ENCODE results near the gene FOXC2.

FOXC2 gene

DNA sequence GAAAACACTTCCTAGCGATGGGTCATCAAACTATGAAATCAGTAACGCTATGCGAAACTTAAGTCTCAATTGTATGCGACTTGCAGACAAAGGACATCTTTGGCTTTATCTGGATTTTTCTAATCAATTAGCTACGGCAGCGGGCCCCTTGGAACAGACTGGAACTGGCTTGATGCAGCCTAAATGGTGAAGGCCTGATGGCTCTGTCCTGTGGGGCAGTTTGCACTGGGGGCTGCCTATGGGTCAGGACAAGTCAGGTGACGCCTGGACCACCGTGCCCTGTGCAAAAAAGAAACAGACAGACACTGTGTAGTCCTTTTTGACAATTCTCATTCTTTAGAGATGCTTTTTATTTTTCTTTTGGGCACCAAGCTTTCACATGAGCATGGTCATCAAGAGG lies 33.6 kb upstream of the FOXC2 start:
- no peak for DNase-seq (ENCODE audit: low spot score)

DNA sequence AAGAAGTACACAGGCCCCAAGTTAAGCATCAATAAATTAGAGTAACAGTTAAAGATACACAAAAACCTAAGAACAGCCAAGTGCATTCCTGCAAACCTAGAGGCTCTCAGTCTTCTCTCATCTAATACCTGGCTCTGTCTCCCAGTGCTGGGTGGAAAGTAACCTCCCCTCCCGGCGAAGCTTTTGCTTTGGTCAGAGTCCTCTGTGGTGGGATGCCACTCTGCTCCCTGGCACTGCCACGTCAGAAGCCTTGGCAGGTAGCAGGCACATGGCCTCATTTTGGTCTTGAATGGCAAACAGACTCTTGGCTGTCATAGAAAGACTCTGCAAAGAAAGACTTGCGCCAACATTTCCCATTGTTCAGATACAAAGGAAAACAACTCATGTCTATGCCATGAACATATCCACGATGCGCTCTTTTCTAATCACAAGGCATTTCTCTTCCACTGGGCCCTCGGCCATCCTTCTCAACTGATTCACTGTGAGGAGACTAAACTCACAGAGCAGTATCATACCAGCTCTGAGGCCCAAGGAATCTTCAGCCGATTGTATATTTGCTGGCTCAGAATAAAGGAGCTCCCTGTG lies 32.8 kb upstream of the FOXC2 start:
- DNase-seq (ENCODE audit: low spot score): no peak

DNA sequence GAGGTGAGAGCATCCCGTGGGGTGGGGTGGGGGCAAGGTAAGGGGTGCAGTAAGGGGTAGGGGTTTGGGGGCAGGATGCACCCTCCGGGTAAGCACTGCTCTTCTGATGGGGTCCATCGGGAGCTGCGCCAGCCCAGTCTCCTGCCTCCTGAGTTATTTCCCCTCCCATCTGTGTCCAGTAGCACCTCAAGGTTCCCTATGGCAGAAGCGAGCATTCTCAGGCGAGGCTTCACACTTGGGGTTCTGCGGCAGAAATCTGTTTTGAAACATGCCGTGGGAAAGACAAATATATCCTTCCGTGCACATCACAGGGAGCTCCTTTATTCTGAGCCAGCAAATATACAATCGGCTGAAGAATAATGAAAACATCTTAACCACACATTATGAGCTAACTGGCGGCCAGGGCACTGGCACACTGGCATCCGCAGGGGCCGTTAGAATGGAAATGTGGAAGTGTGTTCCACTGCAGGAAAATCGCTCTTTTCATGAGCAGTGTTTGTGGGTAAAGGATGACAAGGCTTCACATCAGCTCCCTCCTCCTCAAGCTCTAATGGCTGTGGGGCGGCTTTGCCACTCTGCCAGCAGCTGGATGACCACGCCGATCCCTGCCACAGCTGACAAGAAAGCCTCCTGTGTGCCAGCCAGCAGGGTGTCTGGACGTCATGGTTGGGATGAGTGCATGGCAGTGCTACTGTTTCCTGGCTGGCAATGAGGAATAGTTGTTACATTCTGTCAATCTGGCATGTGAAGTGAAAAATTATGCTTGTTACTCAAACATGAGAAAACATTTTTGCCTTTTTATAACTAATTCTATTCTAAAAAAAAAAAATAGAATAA lies 31.6 kb upstream of the FOXC2 start:
- no peak for DNase-seq (ENCODE audit: low spot score)

DNA sequence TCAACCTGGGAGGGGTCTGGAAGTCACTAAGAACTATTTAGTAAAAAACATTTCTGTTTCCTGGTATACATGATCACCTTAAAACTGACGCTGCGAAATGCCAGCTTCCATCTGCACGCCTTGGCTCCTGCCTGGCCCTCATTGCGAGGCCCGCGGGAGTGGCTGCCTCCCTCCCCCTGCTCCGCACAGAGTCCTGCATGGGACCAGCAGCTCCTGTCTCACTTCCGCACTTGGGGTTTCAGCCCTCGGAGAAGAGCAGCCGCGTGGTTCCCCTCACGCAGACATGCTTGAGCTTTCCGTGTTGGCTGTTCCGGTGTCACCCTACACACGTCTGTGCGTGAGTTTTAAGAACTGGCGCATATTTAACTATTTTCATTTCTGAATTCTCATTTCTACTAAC lies 30.0 kb upstream of the FOXC2 start:
- no peak for DNase-seq (ENCODE audit: low spot score)

DNA sequence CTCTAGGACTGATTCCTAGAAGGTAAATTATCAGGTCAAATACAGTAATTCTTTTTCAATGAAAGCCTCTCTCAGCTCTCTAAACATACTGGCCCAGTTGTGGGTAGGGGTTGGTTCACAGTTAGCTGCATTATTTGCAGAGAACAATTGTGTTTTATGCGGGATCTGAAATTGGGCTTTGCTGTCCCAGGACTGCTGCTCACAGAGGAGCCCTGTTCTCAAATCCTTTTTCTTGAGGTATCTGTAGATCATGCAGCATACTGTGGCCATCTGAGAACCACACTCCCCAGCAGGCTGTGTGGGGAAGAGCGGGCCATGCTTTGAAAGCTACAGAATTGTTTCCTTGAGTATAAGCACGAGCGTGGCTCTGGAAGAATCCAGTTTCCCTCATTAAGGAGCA lies 29.1 kb upstream of the FOXC2 start:
- DNase-seq (ENCODE audit: low spot score): no peak

DNA sequence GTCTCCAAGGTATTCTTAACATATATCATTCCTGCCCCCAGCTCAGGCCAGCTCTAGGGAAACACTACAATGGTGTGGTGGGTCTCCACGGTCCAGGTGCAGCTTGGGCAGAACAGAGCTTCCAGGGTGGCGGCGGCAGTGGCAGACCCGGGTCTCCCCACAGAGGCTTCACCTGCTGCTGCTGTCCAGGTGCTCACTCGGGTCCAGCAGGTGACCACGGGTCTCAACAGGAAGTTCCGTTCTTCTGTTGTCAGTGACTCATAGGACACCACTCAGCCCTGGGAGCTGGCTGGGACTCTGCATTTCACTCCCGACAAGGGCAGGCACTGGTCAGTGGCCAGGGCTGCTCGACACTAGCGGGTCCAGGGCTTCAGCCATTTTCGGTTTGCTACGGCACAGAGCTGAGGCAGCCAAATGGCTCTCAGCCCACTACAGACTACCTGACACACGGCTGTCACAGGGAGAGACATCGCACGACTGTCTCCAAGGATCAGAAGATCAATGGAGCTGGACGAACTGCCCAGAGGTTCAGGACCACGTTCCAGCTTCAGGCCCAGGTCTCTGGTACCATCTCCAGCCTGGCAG lies 28.3 kb upstream of the FOXC2 start:
- DNase-seq (ENCODE audit: low spot score): no peak

DNA sequence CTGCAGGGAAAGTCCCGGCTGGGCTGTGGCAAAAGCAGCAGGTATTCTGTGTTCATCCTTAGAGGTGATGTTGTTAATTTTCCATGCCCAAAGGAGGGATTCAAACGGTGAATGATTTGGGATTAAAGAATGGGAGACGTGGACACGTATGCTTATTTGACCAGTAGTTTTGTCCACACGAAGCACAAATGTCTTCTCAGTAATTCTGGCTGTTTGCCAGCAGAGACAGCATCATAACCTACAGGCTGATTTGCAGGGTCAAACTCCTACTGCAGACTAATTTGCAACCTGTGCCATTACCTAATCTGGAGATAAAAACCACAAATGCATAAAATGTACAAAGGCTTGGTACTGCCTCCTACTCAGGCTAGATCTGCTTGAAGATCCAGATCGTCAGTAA lies 25.7 kb upstream of the FOXC2 start:
- no peak for DNase-seq (ENCODE audit: low spot score)

DNA sequence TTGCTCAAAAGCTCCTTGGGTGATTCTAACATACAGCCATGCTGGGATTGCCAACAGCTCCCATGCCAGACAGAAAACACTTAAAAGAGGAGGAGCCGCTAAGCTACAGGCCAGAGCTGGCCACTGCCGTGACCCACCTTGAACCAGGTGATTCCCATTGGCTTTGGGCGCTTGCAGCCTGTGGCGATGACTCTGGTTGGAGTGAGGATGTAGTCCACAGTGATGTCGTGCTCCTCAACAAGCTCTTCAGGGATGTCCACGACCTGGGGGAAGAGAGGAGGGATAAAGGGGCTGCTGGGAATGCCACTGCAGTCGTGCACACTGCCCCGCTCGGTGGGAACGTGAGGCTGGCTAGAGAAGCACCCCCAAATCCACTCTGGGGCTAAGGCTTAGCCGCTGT lies 25.1 kb upstream of the FOXC2 start:
- no peak for DNase-seq (ENCODE audit: low spot score)

DNA sequence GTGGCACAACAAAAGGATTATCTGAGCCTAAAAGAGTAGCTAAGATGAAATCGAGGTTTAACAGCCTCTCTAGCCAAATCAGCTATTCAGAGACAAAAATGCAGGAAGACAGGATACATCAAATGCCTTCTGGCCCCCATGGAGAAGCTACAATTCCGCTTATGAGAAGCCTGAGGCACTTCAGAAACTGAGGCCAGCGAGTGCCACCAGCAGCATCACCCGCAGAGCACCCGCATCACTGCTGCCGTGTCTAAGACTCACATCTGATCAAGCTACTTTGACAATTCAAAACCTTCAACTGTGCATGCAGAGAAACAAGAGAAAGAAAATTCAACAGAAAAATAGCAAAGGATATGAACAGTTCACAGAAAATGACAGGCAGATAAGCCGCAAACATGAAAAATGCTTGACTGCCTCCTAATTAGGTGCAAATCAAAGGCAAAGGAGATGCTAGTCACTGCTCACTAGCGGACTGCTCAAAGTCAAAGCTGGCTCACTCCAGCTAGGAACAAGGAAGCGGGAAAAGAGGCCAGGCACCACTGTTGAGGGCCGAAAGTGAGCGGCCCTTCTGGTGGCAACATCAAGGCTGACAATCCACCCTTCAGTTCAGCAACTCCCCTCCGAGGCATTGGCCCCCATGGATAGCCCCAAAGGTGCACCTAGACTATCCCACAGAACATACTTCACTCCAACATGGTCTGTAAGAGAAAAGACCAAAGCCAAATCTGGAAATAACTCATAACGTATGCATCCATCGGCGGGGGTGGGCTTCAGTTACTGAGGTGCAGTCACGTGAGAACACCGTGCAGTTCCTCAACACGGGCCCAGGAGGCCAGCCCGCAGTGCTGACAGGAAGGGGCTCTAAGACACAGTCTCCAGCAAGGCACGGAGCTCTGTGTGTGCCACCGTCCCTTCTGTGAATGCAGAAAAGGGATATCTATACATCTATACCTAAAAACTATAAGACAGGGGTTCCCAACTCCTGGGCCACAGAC lies 23.6 kb upstream of the FOXC2 start:
- no peak for DNase-seq (ENCODE audit: low spot score)

DNA sequence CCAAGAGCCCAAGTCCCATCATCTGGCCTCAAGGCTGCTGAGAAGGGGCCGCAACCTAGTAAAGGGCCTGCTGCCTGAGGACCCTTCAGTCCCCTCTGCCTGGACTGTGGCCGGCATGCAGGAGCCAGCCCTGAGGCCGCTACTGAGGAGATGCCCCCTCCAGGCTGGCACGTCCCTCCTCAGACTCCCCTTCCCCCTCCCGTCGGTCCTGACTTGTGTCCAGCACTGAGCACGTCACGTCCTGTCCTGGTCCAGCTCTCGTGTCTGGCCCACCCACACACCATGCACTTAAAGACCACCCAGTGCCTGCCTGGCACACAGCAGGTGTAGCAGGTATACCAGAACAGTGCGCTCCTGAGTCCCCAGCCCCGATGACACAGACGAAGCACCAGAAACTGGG lies 21.1 kb upstream of the FOXC2 start:
- no peak for DNase-seq (ENCODE audit: low spot score)

DNA sequence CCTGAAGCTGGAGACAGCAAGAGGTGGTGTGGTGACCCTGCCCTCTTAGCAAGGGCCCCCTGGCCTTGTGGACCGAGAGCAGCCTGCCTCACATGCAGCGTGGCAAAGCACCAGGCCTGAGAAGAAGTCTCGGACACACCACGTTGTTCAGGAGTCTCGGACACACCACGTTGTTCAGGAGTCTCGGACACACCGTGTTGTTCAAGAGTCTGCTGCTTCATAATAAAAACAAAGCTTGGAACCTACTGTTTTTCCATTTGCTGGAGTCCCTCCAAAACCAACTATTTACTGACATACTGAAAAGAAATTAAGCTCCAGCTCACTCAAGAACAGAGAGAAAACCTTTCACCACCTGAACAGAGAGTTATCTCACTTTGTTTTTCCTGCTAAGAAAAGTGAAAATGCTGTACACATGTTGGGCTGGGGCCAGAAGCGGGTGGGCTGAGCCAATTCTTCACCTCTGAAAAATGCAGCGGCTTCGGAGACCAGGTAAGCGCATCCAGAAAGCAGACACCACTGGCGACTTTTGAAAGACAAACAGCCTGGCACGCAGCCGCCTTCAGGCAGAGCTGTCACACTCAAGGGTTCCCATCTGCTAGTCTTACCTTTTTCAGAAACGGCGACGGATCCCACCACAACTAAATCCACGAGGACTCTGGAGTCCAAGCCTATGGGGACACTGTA lies 20.5 kb upstream of the FOXC2 start:
- DNase-seq (ENCODE audit: low spot score): no peak

DNA sequence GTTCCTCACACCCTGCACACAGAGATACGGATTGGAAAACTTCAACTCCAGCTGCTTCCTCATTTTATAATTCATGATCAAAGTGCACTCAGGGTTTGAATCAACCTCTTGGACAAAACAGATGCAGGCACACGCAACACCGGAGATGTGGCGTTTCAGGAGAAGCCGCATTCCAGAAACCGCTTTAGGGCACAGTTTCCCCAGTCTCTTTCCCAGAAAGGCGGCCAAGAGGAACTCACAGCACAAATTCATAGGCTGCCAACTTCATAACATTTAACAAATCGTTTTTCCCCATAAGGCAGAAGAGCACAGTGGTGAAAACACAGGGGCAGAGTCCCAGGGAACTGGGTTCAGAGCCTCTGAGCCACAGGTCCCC lies 20.0 kb upstream of the FOXC2 start:
- no peak for DNase-seq (ENCODE audit: low spot score)

DNA sequence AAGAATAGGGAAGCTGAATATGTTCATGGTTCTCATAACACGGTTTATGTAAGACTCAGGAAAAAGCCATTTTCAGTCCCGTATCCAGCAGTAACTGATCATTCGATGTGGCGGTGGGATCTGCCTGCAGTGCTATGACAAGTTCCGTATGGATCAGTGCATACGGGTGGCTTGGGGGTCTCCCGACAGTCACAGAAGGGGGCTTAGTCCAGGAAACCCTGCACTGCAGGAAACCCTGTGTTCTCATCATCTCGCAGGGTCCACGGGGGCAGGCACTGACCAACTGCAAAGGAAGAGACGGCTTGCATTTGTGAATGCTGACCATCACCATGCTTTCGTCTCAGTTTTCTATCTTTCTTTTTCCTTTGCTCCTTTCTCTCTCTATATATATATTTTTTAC lies 19.3 kb upstream of the FOXC2 start:
- no peak for DNase-seq (ENCODE audit: low spot score)

DNA sequence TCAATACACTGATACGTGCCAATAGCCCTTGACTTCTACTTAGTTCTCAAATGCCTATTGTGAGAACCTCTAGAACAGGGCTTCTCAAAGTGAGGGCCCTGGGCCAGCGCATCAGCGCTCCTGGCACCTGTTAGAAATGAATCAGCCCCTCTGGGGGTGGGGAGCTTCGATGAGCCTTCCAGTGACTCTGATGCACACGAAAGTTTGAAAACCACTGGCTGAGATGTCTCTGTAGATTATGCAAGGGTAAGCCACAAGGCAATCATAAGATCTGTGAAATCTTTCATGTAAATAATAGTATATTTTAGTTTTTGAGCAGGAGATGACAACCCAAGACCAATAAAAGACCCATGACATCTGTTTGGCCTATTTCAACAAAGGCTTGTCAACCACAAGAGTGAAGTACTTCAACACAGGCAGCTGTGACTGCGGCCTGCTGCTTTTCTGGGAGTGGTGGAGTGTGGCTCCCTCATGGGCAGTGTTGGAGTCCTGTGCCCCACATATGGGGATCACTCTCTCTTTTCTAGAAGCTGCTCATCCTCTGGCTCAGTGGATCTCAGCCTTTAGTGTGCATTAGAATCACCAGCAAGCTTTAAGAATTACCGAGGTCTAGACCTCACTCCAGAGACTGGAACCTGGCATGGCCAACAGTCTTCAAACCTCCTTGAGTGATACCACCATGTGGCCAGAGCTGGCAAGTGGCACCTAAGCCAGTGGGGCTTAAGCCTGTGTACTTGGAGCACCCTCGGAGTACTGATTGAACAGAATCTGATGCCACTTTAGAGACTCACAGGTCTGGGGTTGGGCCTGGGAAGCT lies 17.3 kb upstream of the FOXC2 start:
- no peak for DNase-seq (ENCODE audit: low spot score)

DNA sequence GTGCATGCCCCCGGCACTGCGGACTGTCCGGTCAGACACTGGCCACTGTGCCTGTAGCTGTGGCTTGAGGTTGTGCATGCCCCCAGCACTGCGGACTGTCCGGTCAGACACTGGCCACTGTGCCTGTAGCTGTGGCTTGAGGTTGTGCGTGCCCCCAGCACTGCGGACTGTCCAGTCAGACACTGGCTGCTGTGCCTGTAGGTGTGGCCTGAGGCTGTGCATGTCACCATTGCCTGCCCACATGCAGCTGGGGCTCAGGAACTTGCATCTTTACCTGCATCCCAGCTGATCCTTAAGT lies 16.8 kb upstream of the FOXC2 start:
- DNase-seq (ENCODE audit: low spot score): no peak

DNA sequence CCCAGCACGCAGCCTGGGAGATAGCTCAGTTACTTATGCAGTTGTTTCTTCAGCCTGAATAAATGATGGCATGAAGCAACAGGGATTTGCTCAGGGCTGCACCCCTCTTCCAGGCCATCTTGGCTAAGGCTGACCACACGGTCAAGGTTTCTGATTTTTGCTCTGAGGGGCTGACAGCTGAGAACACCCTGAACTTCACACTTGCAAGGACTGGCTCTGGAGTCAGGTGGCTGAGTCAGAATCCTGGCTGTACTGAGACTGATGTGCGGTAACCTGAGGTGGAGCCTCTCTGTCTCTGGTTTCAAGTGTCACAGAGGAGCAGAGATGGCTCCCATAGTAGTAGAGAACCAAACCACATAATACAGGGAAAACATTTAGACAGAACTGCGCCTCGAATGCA lies 16.3 kb upstream of the FOXC2 start:
- no peak for DNase-seq (ENCODE audit: low spot score)

DNA sequence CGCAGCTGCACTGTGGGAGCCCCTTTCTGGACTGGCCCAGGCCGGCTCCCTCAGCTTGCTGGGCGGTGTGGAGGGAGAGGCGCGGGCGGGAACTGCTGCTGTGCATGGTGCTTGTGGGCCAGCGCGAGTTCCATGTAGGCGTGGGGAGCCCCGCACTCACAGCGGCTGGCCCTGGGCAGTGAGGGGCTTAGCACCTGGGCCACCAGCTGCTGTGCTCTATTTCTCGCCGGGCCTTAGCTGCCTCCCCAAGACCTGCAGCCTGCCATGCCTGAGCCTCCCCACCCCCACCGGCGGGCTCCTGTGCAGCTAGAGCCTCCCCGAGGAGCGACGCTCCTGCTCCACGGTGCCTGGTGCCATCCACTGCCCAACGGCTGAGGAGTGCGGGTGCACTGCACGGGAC lies 13.3 kb upstream of the FOXC2 start:
- no peak for DNase-seq (ENCODE audit: low spot score)

DNA sequence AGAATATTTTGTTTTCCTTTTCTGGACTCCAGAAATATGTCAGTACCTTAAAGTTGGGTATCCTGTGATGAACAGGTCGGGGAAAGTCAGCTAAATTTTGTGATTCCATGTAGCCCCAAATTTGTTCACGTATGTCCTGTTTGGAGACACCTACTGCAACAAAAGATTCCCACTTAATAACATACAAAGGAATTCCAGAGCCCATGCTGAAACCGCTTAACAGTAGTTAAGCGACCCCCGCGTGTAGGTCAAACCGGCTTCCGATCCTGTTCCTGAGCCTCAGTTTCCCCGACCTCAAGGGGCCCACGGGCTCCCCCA lies 12.1 kb upstream of the FOXC2 start:
- no peak for DNase-seq (ENCODE audit: low spot score)

DNA sequence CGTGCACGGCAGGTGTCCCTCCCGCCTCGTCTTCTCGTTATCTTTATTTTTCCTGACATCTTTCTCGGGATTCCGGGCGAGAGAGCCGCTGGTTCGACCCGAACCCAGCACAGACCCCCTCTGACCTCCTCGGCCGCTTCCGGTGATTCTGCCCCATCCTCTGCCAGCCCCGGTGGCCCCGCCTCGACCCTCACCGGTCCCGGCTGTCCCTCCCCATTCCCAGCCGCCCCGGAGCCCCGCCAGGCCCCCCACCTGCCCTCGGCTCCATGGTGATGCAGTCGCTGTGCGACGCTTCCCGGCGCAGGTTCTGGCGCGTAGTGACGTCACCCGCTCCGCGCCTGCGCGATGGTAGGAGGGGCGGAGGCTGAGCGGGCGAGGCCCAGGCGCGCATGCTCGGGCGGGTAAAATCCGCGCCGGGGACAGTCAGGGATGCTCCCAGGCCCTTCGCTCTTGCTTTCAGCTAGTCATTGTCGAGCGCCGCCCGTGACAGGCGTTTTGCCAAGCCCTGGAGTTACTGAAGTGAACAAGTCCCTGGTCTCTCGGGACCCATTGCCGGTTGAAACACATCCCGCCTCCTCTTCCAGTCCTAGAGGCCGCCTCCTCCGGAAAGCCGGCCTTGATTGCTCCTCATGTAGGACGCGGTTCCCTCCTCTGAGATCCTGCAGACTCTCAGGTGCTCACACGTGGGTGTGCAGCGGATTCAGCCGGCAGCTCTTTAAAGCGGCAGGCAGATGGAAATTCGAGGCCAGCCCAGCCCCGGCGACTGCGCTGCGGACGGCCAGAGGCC lies 11.5 kb upstream of the FOXC2 start, which contains the start of gene MTHFSD:
TSS of gene MTHFSD (minus strand) at position 319 of the 787 bp plus-strand sequence. CDS start at position 268, 51 bp downstream.
- peak; percentile 78 for DNase-seq (ENCODE audit: low spot score)

DNA sequence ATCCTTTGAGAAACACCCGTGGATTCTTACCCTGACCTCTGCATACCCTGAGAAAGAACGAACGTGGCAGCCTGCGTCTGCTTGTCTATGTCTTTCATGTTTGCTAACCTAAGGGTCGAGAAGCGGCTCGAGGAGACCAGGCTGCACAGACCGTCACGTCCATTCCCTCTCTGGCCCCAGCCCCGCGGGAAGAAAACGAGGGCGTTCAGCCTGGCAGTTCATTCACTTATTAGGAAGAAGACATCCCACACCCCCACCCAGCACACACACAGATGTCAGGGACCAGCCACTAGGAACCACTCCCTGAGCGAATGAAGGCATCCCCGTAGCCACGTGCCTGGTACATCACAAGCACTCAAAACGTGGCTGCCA lies 10.9 kb upstream of the FOXC2 start:
- DNase-seq (ENCODE audit: low spot score): no peak

DNA sequence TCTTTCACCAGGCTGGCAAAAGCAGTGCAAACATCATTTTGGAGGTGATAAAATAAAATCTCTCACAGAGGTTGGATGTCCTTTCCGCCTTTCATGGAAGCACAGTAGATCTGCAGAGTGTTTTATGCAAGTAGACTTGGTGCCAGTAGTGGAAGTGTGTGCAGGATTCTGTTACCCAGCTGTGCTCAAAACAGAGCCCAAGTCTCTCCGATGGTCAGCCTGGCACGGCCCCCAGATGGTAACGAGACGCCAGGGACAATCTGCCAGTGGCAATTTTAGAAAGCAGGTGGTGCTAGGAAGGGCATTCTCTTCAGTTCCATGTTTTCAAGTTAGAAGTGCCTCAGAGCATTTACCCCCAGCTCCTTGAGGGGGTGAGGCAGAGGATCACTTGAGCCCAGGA lies 10.1 kb upstream of the FOXC2 start:
- DNase-seq (ENCODE audit: low spot score): no peak
